WI38 (cell line): Measurements from ENCODE around the gene GGA2.
"Not testable (repeated sequence)": the region's sequence is repeated elsewhere in the genome, so short reads cannot be mapped to it uniquely, and the experiment has no call there.

Experiments
- H3K4me3 ChIP-seq: 2 replicates; pipeline ENCODE4 v1.5.1; 2011; ENCODE audit warnings: low read depth, mild to moderate bottlenecking, control low read depth, low read length
- TF ChIP-seq, protein P1 (sequence below): IDR thresholded peaks from 2 replicates; pipeline ENCODE4 v1.5.1; 2012; ENCODE audit warnings: low read depth, mild to moderate bottlenecking, control low read depth, low read length

Gene GGA2

DNA sequence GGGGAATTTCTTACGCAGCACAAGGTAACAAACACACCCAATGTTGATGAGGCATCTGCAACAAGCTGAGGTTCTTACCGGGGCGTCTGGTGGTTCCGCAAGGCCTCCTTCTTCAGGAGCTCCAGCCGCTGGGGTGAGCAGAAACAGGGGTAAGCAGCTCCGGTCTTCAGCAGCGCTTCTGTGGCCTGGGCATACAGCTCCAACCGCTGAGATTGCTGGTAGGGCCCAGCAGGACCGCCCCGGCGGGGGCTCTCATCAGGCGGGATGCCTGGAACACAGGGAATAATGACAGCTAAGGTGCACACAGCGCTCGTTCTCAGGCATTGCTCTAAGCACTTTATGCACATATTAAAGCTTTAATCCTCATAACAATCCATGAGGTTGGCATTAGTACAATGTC lies 34.1 kb upstream of the GGA2 start:
- H3K4me3 ChIP-seq: no peak overlapping the region
- TF ChIP-seq, protein P1, sequence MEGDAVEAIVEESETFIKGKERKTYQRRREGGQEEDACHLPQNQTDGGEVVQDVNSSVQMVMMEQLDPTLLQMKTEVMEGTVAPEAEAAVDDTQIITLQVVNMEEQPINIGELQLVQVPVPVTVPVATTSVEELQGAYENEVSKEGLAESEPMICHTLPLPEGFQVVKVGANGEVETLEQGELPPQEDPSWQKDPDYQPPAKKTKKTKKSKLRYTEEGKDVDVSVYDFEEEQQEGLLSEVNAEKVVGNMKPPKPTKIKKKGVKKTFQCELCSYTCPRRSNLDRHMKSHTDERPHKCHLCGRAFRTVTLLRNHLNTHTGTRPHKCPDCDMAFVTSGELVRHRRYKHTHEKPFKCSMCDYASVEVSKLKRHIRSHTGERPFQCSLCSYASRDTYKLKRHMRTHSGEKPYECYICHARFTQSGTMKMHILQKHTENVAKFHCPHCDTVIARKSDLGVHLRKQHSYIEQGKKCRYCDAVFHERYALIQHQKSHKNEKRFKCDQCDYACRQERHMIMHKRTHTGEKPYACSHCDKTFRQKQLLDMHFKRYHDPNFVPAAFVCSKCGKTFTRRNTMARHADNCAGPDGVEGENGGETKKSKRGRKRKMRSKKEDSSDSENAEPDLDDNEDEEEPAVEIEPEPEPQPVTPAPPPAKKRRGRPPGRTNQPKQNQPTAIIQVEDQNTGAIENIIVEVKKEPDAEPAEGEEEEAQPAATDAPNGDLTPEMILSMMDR: no peak

- not testable (repeated sequence) for H3K4me3 ChIP-seq
These were observed 30.5 kb upstream of the GGA2 start for GRCh38 chr16:23540817-23541178.

DNA sequence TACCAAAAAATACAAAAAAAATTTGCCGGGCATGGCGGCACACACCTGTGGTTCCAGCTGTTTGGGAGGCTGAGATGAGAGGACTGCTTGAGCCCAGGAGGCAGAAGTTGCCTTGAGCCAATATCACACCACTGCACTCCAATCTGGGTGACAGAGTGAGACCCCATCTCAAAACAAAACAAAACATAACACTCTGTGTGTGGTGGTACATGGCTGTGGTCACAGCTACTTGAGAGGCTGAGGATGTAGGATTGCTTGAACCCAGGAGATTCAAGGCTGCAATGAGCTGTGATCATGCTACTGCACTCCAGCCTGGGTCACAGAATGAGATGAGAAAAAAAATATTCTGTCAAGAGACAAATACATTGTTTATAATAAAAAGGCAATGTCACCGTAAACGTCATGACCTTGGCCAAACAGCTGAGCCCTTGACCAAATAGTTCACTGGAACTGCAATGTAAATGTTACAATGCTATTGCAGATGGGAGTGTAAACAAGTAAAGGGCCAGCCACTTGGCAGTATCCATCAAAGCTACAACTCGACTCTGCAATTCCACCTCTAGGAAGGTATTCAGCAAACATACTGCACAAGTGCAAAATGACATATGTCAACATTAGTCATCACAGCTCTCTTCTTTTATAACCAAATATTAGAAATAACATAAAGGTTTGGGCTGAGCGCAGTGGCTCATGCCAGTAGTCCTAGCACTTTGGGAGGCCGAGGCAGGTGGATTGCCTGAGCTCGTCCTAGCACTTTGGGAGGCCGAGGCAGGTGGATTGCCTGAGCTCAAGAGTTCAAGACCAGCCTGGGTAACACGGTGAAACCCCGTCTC lies 29.9 kb upstream of the GGA2 start:
- TF ChIP-seq, protein P1: no peak
- H3K4me3 ChIP-seq: no peak overlapping the region

DNA sequence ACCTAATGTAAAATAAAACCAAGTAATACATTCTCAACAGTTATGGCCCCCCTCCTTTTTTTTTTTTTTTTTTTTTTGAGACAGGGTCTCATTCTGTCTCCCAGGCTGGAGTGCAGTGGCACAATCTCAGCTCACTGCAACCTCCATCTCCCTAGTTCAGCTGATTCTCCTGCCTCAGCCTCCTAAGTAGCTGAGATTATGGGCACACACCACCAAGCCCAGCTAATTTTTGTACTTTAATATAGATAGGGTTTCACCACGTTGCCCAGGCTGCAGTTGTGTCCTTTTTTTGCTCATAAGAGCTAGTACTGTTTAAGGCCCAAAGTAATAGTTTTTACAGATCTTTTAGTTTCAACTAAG lies 28.6 kb upstream of the GGA2 start:
- no peak overlapping the region for H3K4me3 ChIP-seq
- TF ChIP-seq, protein P1: no peak

GRCh38 chr16:23537390-23537789 lies 27.1 kb upstream of the GGA2 start:
- no peak overlapping the region for H3K4me3 ChIP-seq
- TF ChIP-seq, protein P1: no peak

GRCh38 chr16:23535901-23536300 lies 25.6 kb upstream of the GGA2 start:
- H3K4me3 ChIP-seq: no peak overlapping the region
- TF ChIP-seq, protein P1: no peak

DNA sequence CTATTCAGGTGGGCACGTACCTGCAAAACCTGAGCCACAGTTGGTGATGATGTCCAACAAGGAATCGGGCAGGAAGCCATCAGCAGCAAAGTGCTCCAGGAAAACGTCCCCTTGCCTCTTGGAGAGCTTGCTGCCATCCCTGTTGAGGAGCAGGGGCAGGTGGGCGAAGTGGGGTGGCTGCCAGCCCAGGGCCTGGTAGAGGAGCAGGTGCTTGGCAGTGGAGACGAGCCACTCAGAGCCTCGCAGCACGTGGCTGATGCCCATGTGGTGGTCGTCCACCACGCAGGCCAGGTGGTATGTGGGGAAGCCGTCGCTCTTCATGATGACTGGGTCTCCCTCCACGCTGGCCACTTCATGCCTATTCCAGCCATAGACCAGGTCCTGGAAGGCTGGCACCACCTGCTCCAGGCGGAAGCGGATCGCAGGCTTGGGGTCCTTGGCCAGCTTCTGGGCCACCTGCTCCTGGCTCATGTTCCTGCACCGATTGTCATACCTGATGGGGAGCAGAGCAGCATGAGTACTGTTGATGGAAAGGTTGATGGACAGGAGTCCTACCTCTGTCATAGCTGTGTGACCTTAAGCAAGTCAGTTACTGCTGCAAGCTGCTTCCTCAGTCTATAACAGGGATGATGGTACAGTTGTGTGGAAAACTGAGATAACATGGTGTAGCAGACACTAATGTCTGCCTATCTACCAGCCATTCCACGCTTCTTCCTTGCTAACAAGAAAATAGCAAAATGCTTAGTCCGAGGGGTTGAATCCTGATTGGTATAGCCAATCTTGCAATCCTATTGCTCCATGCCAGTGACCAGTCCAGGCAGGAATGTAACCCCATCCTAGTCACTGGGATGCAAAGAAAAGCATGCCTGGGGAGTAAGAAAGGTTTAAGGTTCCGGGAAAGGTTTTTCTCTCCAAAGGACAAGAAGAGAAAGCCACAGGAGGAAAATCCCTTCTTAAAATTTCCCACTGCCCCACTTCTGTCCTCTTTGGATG lies 24.9 kb upstream of the GGA2 start:
- H3K4me3 ChIP-seq: no peak overlapping the region

More for the DNA sequence above, 24.9 kb upstream of the GGA2 start:
- TF ChIP-seq, protein P1: no peak
